Measurements from ENCODE around the gene SLC4A7.

Gene SLC4A7

DNA sequence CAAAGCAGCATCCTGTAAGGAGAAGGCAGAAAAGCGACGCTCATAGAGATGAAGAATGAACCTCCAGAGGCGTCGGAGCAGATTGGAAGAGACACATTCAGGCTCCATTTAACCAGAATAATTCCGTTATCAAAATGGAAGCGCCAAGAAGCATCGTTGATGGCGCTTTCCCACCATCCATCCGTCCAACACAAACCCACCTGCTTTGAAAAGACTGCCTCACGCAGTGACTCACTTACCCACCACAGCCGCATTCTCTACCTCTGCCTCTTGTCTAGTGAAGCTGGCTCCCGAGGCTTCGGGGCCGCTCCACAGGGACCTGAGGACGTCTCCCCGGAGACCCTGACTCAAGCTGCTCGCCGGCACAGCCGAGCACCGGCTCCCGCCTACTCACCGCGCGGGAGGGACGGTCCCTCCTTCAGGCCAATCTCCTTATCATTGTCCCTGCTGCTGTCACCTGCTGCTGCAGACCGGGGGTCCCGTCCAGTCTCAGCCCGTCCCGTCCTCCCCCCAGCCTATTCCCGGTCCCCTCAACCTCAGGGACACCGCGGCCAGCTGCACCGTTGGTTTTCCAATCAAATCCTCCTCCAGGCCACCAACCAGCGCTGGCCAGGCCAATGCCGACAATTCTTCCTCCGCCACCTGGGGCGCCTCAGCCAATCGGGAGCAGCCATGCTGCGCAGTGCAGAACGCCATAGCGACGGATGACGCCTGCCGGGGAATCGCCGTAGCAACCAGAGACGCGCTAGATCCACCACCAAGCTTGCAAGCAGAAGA lies 115.2 kb downstream of the SLC4A7 start, which contains the start of gene NEK10:
Gene NEK10 (minus strand): TSS at position 553 of the 777 bp plus-strand sequence. CDS start 16,501 bp downstream, outside the sequence.
- H3K27ac ChIP-seq: no peak within 1 kb of the TSS
- peak; percentile 55 for DNase-seq (ENCODE audit: low read depth, low spot score)

DNA sequence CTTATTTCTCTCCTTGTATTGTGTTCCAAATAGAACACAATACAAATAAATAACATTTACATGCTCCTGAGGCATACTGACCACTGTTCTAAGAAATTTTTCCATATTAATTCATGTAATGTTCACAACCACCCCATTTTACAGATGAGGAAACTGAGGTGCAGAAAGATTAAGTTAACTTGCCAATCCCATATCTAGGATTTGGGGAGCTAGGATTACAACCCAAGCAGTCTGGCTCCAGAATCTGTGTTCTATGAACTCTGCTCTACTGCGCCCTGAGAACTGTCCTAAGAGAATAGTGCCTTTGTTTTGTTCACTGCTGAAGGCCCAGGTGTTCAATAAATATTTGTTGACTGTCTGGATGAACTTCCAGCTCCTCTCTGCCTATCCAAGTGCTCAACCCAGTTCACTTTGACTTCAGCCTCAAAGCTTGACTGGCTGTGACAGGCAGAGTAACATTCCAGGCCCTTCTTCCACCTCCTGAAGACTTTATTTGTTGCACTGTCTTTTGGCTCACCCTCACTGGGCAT lies 118.1 kb downstream of the SLC4A7 start:
- H3K27ac ChIP-seq: no peak overlapping the region
- no peak for DNase-seq (ENCODE audit: low read depth, low spot score)

DNA sequence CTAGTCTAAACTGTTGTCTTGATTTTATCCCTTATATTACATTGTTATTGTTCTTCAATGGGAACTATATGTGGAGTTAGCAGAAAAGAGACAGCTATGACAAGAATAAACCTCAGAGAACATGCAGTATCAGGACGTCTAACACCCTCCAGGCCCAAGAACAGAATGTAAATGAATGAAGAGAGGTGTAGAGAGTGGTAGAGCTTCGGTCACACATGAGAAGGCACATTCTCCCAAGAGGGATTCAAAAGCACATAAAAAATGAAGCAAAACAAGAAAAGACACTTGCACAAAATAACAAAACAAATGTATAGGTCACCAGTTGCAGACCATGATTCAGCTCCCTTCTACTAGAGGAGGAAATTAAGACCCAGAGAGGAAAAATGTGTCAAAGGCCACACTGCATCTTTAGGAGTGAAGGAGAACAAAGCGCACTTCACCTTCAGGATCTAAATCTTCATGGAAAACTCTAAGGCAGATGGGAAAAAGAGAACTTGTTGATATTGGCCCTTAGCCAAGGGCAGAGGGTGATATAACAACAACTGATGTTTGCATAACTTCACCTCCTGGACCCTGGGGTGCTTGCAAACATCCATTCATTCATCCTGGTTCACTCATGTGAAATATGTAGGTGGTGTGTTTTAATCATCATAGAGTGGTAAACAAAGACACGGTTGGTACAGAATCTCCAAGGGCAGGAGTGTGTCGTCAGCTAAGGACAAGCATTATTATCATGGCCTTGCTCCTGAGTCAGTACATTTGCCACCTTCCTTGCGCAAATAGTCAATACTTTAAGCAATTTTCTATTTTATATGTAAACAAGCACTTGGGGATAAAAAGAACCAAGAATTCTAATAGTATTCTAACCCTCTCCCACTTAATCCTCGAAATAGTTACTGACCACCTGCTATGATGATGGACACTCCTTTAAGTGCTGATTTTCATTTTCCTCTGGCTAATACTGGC lies 123.8 kb downstream of the SLC4A7 start:
- H3K27ac ChIP-seq: no peak overlapping the region
- DNase-seq (ENCODE audit: low read depth, low spot score): no peak

DNA sequence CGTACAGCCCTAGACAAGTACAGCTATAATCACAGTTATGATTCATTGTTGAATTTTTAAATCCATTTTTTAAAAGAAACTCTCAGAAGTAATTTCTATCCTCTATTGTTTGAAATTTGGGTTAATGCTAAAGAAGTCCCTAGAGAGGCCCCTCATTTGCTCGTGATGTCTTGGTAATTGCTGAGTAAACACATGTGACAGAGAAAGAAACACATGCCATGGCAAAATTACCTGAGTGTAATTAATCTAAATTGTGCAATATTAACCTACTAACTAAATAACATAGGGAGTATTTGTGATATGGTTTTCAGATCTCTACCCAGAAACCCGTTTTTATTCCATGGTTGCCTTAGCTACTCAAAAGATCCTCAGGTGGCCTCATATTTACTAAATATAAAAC lies 125.8 kb downstream of the SLC4A7 start:
- H3K27ac ChIP-seq: no peak overlapping the region
- DNase-seq (ENCODE audit: low read depth, low spot score): no peak

DNA sequence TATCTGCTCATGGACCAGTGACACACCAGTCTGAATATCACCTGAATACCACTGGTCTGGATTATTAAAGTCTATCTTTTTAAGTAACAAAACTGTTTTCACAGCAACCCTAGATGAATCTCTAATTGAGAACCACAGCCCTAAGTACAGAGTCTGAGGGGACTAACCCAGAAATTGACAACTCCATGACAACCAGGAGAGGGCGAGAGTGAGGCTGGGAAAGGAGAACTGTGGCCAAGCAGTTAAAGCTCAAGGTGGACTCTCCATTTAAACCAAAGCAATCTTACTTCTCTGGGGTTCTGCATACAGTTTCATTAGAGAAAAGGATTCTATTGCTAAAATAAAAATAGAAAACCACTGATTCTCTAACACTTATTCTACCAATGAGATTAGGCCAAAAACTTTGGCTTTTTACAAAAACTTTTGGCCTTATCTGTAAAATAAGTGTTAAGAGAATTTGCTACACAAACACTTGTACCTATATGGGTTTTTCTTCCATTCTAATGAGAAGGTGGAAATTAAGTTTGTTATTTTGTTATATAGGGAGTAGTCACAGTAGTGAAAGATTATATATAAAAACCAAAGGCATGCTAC lies 126.4 kb downstream of the SLC4A7 start:
- DNase-seq (ENCODE audit: low read depth, low spot score): no peak
- no peak overlapping the region for H3K27ac ChIP-seq

DNA sequence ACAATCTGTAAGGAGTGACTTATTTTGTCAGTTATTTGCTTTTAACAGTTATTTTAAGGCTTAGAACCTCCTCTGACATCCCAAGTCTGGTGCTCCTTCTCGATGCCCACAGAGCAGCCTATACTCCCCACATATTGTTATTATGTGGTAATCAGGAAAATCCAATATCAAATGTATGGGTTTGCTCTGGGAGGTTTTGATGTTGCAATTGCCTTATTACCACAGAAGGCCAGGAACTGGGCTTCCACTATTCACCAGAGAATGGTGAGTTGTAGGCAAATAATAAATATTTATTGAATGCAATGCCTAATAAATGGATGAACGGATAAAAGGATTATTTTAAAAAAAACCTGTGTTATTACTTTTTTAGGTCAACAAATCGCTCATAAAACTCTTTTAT lies 127.2 kb downstream of the SLC4A7 start:
- no peak for DNase-seq (ENCODE audit: low read depth, low spot score)
- no peak overlapping the region for H3K27ac ChIP-seq

DNA sequence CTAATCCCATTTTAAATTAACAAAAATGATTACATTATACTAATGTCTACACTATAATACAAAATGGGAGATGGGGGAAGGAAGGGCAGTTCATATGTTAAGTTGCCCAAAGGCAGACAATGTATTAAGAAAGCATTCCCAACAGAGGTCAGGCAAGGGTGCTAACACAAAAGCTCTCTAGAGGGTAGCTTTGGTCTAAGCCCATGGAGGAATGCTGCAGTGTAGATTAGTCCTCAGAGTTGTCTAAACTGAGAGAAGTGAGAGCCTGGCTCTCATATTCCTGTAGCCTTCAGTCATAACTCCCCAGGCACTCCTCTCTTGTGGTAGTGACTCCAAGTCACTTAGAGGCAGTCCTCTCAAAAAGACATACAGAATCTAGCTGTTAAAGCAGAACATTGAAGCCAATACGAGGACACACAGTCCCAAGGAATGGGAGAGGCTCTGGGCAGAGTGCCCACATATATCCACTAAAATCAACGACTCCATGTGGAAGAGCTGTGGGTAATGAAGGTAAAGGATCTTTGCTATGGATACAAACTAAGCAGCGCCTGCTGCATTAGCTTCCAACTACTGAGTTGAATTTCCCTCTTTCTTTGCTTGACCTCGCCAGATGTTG lies 129.5 kb downstream of the SLC4A7 start:
- DNase-seq (ENCODE audit: low read depth, low spot score): no peak

DNA sequence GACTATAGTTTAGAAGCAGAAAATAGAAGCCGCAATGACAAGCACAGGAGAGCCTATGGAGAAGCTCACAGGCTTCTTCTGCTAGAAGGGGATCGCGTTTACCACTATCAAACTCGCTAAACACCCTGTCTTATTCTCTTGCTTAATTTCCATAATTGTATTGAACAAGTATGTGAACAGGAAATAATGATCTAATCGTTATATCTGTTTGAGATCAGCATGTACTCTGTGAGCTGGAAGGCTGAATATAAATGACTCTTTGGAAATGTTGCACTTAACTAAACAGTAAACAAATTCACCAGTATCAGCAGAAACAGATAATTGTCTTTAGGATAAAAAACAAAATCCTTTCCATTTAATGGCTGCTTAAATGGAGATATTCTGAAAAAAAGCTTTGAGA lies 130.0 kb downstream of the SLC4A7 start:
- H3K27ac ChIP-seq: no peak overlapping the region
- no peak for DNase-seq (ENCODE audit: low read depth, low spot score)

More for the DNA sequence above, 129.5 kb downstream of the SLC4A7 start:
- no peak overlapping the region for H3K27ac ChIP-seq

DNA sequence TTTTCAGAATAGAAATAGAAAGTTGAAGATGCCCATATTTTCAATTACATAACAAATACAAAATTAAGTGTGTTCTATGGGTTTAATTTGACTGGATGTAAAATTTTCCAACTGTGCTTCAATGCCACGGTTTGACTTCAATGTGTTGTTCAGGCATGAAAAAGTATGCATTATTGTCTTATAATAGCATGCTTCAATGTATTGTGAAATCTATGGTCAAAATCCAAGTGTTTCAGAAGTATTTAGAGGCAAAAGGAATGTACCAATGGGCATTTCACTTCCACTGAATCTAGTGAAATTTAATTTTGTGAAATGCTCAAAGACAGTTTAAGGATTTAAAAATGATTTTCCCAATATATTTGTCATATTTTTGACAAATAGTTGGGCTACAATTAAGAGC lies 131.0 kb downstream of the SLC4A7 start:
- no peak for DNase-seq (ENCODE audit: low read depth, low spot score)
- H3K27ac ChIP-seq: no peak overlapping the region

DNA sequence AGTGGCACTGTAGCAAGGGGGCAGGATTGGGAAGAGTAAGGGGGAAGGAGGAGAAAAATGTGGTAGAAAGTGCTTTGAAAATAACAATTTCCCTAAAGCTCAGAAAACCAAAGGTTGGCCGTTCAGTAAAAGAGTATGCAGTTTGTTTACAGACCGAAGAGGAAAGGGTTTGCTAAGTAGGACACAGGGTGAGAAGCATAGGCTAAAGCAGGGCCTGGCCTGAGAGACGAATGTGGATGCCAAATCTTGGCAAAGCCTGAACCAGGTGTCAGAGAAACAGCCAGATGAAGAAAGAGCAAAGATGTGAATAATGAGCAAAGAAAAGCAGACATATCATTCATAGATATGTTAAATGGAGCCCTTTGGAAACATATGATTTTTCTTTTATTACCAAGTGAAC lies 132.1 kb downstream of the SLC4A7 start:
- no peak overlapping the region for H3K27ac ChIP-seq
- no peak for DNase-seq (ENCODE audit: low read depth, low spot score)

DNA sequence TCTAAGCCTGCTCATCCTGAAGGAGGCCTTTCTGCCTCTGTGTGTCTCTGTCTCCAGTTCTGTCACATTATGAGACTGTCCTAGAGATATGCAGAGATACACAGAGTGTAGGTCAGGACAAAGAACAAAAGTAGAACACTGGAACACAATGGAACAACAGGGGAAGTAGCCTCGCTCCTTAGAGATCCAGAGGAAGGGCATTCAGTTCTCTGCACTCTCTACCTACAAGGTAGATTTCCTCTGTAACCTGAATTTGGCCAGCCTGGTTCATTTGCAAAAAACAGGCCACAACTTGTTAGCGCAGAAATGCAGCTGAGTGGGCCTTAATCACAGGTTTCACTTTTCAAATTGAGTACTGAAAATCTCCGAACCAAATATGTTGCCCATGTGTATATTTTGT lies 134.4 kb downstream of the SLC4A7 start:
- peak overlapping the region; percentile 51 for H3K27ac ChIP-seq
- DNase-seq (ENCODE audit: low read depth, low spot score): no peak

DNA sequence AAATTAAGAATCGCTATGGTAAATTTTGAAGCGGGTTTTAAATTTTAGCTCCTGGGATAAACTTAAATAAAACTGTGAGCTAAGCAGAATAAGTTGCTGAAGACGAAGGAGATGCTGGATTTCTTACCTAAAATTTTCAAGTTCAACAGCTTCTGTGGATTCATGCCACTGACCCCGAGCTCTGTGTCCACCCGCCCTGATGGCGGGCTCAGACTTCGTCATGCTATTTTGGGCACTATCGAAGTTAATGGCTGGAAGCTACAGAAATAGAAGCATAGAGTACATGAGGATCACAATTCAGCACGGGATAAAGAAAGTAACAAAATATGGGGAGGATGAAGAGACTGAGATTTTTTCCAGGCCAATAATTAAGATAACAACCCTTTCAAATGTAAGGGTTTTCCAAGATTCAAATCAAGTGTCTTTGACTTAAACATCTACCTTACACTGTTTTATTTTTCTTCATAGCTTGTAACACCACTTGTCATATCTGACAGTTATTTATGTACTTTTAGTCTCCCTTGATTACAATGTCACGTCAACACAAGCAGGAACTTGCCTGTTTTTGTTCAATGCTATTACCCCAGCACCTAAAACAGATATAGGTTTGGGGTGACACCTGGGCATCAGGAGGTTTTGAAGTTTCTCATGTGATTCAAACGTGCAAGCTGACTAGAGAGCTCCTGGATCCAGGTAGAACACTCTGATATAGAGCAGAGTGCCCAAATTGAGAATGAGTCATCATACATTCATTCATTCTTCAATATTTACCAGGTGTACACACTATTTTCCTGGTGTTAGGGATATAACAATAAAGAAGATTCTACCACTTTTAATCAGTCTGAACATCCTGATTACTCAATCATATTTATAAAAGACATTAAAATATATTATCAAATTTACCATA lies 138.0 kb downstream of the SLC4A7 start:
- DNase-seq (ENCODE audit: low read depth, low spot score): no peak
- H3K27ac ChIP-seq: no peak overlapping the region

DNA sequence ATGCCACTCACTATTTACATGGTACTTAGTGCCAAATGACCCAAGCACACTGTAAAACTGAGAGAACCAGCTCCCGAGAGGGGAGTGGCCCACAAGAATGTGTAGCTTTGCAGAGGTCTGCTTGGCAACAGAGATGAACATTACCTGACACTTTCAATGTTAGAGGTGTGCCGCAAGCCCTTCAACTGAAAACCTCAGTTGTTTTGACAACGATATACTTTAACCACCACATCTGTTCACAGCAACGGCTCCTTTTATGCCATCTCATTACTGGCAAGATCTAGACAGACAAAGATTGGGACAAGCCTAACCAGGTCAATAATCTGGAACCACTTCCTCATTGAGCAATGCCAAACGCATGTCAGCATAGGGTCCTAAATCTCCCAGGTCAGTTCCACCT lies 138.7 kb downstream of the SLC4A7 start:
- no peak overlapping the region for H3K27ac ChIP-seq
- DNase-seq (ENCODE audit: low read depth, low spot score): no peak

DNA sequence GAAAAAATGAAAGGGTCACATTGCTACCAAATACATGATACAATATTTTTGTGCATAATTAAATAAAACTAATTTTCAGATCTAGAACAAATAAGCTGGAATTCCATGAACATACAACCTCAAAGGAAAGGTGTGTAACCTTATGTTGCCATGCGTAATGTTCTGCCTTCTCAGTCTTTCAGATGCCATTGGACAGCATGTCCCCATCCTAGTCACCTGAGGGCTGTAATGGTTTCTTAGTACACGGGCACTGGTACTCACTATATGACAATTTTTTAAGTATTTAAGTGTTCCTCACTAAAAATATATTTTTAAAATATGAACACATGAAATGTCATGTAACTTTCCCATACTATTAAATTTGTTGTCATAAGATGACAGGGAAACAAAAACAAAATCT lies 139.1 kb downstream of the SLC4A7 start:
- DNase-seq (ENCODE audit: low read depth, low spot score): no peak
- H3K27ac ChIP-seq: no peak overlapping the region

DNA sequence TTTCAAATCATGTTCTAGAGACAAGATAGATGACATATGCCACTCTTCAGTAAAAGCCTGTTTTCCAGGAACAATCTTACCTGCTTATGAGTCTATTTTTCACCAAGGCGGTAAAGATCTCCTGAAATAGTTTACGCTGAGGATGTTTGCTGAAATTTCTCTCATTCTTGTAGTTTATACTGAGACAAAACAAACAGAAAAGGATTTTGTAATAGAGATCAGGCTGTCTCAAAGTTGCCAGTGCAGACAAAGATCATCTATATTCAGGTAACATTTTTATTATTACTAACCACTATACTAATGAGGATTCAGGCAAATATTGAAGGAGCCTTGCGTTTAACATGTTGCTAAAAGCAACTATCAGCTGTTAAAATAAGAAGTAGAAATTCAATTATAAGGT lies 140.0 kb downstream of the SLC4A7 start:
- H3K27ac ChIP-seq: no peak overlapping the region
- DNase-seq (ENCODE audit: low read depth, low spot score): no peak

DNA sequence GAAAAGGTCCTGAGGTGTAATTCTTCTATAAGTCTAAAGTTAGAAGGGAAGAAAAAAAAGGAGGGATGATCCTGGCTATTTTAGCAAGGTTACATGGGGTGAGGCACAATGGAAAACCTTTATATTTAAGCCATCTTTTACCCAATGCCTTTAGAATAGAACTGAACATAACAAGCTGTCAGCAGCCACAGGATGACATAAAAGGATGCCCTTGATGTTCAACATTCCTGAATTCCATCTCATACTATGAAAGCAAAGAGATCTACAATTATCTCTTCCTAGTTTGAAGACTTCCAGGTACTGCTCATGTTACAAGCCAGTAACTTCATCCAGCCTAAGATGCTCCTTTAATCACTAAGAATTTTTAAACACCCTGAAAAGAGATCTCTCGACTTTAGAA lies 141.9 kb downstream of the SLC4A7 start:
- no peak overlapping the region for H3K27ac ChIP-seq
- no peak for DNase-seq (ENCODE audit: low read depth, low spot score)

DNA sequence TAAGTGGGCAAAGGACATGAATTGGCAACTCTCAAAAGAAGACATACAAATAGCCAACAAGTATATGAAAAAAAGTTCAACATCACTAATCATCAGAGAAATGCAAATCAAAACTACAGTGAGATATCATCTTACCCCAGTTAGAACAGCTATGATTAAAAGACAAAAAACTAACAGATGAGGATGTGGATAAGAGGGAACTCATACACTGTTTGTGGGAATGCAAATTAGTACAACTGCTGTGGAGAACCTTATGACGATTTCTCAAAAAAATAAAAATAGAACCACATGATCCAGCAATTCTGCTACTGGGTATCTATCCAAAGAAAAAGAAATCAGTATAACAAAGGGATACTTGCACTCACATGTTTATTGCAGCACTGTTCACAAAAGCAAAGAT lies 143.7 kb downstream of the SLC4A7 start:
- no peak for DNase-seq (ENCODE audit: low read depth, low spot score)
- H3K27ac ChIP-seq: no peak overlapping the region

DNA sequence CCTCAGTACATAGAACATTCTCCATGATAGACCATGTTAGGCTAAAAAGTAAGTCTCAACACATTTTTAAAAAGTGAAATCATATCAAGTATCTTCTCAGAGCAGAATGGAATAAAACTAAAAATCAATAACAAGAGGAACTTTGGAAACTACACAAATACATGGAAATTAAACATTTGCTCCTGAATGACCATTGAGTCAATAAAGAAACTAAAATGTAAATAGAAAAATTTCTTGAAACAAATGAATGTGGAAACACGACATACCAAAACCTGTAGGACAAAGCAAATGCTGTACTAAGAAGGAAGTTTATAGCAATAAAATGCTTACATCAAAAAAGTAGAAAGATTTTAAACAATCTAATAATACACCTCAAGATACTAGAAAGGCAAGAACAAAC lies 148.6 kb downstream of the SLC4A7 start:
- no peak overlapping the region for H3K27ac ChIP-seq
- no peak for DNase-seq (ENCODE audit: low read depth, low spot score)

DNA sequence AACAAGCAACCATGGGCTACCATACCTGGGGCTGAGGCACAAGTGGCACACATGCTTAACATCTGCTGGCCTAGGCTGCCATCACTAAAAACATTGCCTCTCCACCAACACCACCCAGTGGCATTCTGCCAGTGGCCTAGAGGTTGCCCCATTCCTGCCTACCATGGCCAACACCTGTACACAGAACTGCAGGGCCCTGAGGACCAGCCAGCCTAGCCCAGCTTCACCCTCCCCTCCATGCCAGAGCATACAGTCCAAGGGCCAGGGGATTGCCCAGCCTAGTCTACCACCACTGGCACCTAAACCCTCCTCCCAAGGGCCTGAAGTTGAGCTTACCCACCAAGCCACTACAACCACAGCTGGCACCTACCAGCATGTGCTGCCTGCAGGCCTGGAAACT lies 150.3 kb downstream of the SLC4A7 start:
- DNase-seq (ENCODE audit: low read depth, low spot score): no peak
- no peak overlapping the region for H3K27ac ChIP-seq
